HFFc6 (cell line): Measurements from ENCODE around the gene PSEN2. TPM values are rescaled to one million over a fixed set of nuclear protein-coding genes. Genes with fewer than 3 reads are reported as not detected.
A peak's percentile ranks its signal among the peaks of the same experiment; 100 is the strongest.

ENCODE experiments used
- DNase-seq: peaks from one replicate; pipeline ENCODE4 v3.0.0-alpha.2; 2018
- H3K27ac Mint-ChIP-seq: 2 replicates; pipeline ENCODE4 v1.8.0; 2020; ENCODE audit warnings: mild to moderate bottlenecking, mixed read lengths
- H3K27me3 Mint-ChIP-seq: 2 replicates; pipeline ENCODE4 v1.8.0; 2021; ENCODE audit warnings: mild to moderate bottlenecking, moderate library complexity, mixed read lengths; ENCODE audit not compliant: insufficient read depth
- H3K36me3 Mint-ChIP-seq: 2 replicates; pipeline ENCODE4 v1.8.0; 2021; ENCODE audit warnings: low read depth, mixed read lengths
- H3K4me1 Mint-ChIP-seq: 2 replicates; pipeline ENCODE4 v1.8.0; 2020; ENCODE audit warnings: low read depth, mixed read lengths
- H3K4me3 Mint-ChIP-seq: 2 replicates; pipeline ENCODE4 v1.8.0; 2020; ENCODE audit warnings: mild to moderate bottlenecking, moderate library complexity, mixed read lengths
- H3K9me3 Mint-ChIP-seq: 2 replicates; pipeline ENCODE4 v1.8.0; 2020; ENCODE audit warnings: mild to moderate bottlenecking, mixed read lengths
- CTCF ChIP-seq: fragments of 200-600 bp; sonication (generic); IDR thresholded peaks from 2 replicates; pipeline ENCODE4 v1.5.0; 2021; ENCODE audit warnings: antibody characterized with exemption, mild to moderate bottlenecking
- total RNA-seq, 6 experiments: library from RNA; stranded (reverse); fragmentation: NEBNext Ultra II Directional; extraction: Animal tissue kit (Norgen Biotek cat#: 25700); gene quantifications; 2 replicates in 1 of 6; 3 replicates in 5 of 6; pipeline ENCODE4 v1.2.3, GENCODE V29; 2021

The PSEN2 gene
- total RNA-seq, 6 experiments from 2014 or later = 11.0 to 17.4 (median 13.4) TPM

GRCh38 chr1:226867461-226868054, 2.9 kb upstream of the PSEN2 start:
- Mint-ChIP-seq H3K27ac (no peak overlapping the region), H3K4me3 (no peak overlapping the region), H3K4me1 (peaks cover 58% of the 10 kb centered on the region), H3K27me3 (peaks cover under 1% of the 10 kb centered on the region; the same call in 1 of the 2 replicates), H3K9me3 (peaks cover 6% of the 10 kb centered on the region), H3K36me3 (peaks cover 6% of the 10 kb centered on the region)
- DNase-seq = no peak
- TF ChIP-seq CTCF = no peak

GRCh38 chr1:226868726-226869125, 1.7 kb upstream of the PSEN2 start:
- peaks cover 6% of the 10 kb centered on the region for H3K36me3 Mint-ChIP-seq
- no peak for DNase-seq
- no peak overlapping the region for H3K4me3 Mint-ChIP-seq
- peaks cover 48% of the 10 kb centered on the region for H3K4me1 Mint-ChIP-seq
- no peak overlapping the region for H3K27ac Mint-ChIP-seq
- TF ChIP-seq CTCF = no peak
- H3K9me3 Mint-ChIP-seq = peaks cover 6% of the 10 kb centered on the region
- H3K27me3 Mint-ChIP-seq = peaks cover 2% of the 10 kb centered on the region; the same call in 1 of the 2 replicates

GRCh38 chr1:226870026-226870400, 403 bp upstream of the PSEN2 start:
- H3K36me3 Mint-ChIP-seq = peaks cover 6% of the 10 kb centered on the region

GRCh38 chr1:226871636-226872327, 1.4 kb downstream of the PSEN2 start:
- no peak overlapping the region; the same call in 1 of the 2 replicates for H3K27ac Mint-ChIP-seq
- peak overlapping the region; percentile 89 for H3K4me3 Mint-ChIP-seq
- H3K36me3 Mint-ChIP-seq = no peaks in the 10 kb centered on the region
- no peak for DNase-seq
- H3K9me3 Mint-ChIP-seq = no peaks in the 10 kb centered on the region
- no peak for TF ChIP-seq CTCF
- H3K4me1 Mint-ChIP-seq = peaks cover 25% of the 10 kb centered on the region
- peaks cover 2% of the 10 kb centered on the region; the same call in 1 of the 2 replicates for H3K27me3 Mint-ChIP-seq

More at GRCh38 chr1:226870026-226870400, 403 bp upstream of the PSEN2 start:
- no peak for DNase-seq
- TF ChIP-seq CTCF = no peak
- Mint-ChIP-seq H3K27me3 (peaks cover 2% of the 10 kb centered on the region; the same call in 1 of the 2 replicates), H3K4me1 (peaks cover 42% of the 10 kb centered on the region), H3K27ac (peak overlapping the region; percentile 75), H3K4me3 (peak overlapping the region; percentile 87), H3K9me3 (peaks cover 6% of the 10 kb centered on the region)

- Mint-ChIP-seq H3K4me3 (no peak overlapping the region; the same call in 1 of the 2 replicates), H3K4me1 (peaks cover 25% of the 10 kb centered on the region), H3K27ac (no peak overlapping the region), H3K27me3 (peaks cover 2% of the 10 kb centered on the region; the same call in 1 of the 2 replicates), H3K36me3 (no peaks in the 10 kb centered on the region), H3K9me3 (no peaks in the 10 kb centered on the region)
- DNase-seq = no peak
- no peak for TF ChIP-seq CTCF
These were observed 2.0 kb downstream of the PSEN2 start for GRCh38 chr1:226872437-226872836.
